GM13976 (cell line): ENCODE data around the gene C2orf78.
"Not testable (repeated sequence)": the region's sequence is repeated elsewhere in the genome, so short reads cannot be mapped to it uniquely, and the experiment has no call there.

Experiments
- DNase-seq: peaks from one replicate; pipeline ENCODE4 v3.0.0; 2012; ENCODE audit warnings: low spot score
- CTCF ChIP-seq: IDR thresholded peaks from 2 replicates; pipeline ENCODE4 v1.5.1; 2012; ENCODE audit warnings: borderline replicate concordance, mild to moderate bottlenecking; ENCODE audit not compliant: insufficient read depth; ENCODE audit errors: extremely low read depth, missing control alignments, control extremely low read depth
- in situ Hi-C: fragments of 300-500 bp; cut with MboI; formaldehyde crosslinking; loops from one replicate; pipeline ENCODE4 v1.12.0; 2022; ENCODE audit warnings: low sequenced_read_pairs, mixed read lengths, inconsistent platforms; ENCODE audit not compliant: unreplicated experiment

The C2orf78 gene

GRCh38 chr2:73766349-73766748, 17.6 kb upstream of the C2orf78 start:
- in situ Hi-C loops = no loop called here
- DNase-seq = no peak
- no peak for TF ChIP-seq CTCF

GRCh38 chr2:73766994-73767393, 17.0 kb upstream of the C2orf78 start:
- no peak for DNase-seq
- TF ChIP-seq CTCF = no peak
- in situ Hi-C loops = no loop called here

- no peak for TF ChIP-seq CTCF
- in situ Hi-C loops = no loop called here
Measured at GRCh38 chr2:73770725-73771124, 13.3 kb upstream of the C2orf78 start.

GRCh38 chr2:73772819-73773218, 11.2 kb upstream of the C2orf78 start:
- in situ Hi-C loops = no loop called here
- DNase-seq = no peak
- TF ChIP-seq CTCF = no peak

More at GRCh38 chr2:73770725-73771124, 13.3 kb upstream of the C2orf78 start:
- DNase-seq = no peak

GRCh38 chr2:73776381-73776780, 7.6 kb upstream of the C2orf78 start:
- DNase-seq = no peak
- no peak for TF ChIP-seq CTCF
- in situ Hi-C loops = no loop called here

- in situ Hi-C loops = no loop called here
- DNase-seq = no peak
- TF ChIP-seq CTCF = no peak
Measured at GRCh38 chr2:73776869-73777519, 7.0 kb upstream of the C2orf78 start.

- in situ Hi-C loops, DNase-seq: not testable (repeated sequence)
Measured at GRCh38 chr2:73778867-73779466, 5.0 kb upstream of the C2orf78 start.
